ENCODE measurements around the gene GLIS1. TPM values are rescaled to one million over a fixed set of nuclear protein-coding genes. Genes with fewer than 3 reads are reported as not detected.

GLIS1 gene
- total RNA-seq, 1 experiment from 2014 or later, result 0.39 TPM

- Histone ChIP-seq H2AFZ (ENCODE audit: low read depth, low read length, poor library complexity, severe bottlenecking) (no peak overlapping the region), H3K4me3 (replicated peaks in 1 of 2; ENCODE audit: low read depth in 1 of 2, low read length in 2 of 2) (no peak overlapping the region), H3K4me1 (ENCODE audit: control insufficient read depth in 1 of 2, insufficient read depth in 2 of 2, low read length in 2 of 2) (no peaks in the 10 kb centered on the region), H3K9me2 (ENCODE audit: insufficient read depth) (no peaks in the 10 kb centered on the region), H3K27ac (ENCODE audit: low read depth, low read length) (no peak overlapping the region), H3K9me3 (ENCODE audit: control insufficient read depth in 1 of 2, insufficient read depth in 1 of 2, low read depth in 1 of 2, low read length in 2 of 2) (no peaks in the 10 kb centered on the region), H3K27me3 (ENCODE audit: insufficient read depth, low read length) (peaks cover 4% of the 10 kb centered on the region; the same call in 1 of the 2 replicates), H3K79me2 (ENCODE audit: insufficient read depth, low read length) (no peaks in the 10 kb centered on the region), H3K9ac (ENCODE audit: low read length) (no peak overlapping the region), H3K36me3 (ENCODE audit: control insufficient read depth in 1 of 2, insufficient read depth in 2 of 2, low read length in 2 of 2) (no peaks in the 10 kb centered on the region), H3K4me2 (ENCODE audit: low read length) (no peak overlapping the region), H4K20me1 (ENCODE audit: insufficient read depth) (no peaks in the 10 kb centered on the region)
- POLR2A ChIA-PET, result no interaction called here
- ATAC-seq, result no peak
- DNase-seq (ENCODE audit: low read depth, low spot score), result no peak
- no TSS peak for BruUV-seq (replicated peaks)
- TF ChIP-seq SRF (IDR thresholded peaks at IDR 0.05; ENCODE audit: low read depth) (no peak), YY1 (IDR thresholded peaks at IDR 0.05; ENCODE audit: extremely low read depth, insufficient replicate concordance, low read depth, low read length) (no peak), ZNF274 (IDR thresholded peaks at IDR 0.05; ENCODE audit: low read depth, low read length) (no peak), JUND (IDR thresholded peaks at IDR 0.05) (no peak), REST (IDR thresholded peaks at IDR 0.05; ENCODE audit: low read depth) (no peak), POLR2A (IDR thresholded peaks at IDR 0.05; ENCODE audit: borderline replicate concordance, extremely low read depth, insufficient read depth, insufficient read length) (no peak), CEBPB (IDR thresholded peaks at IDR 0.05; ENCODE audit: low read depth) (no peak), EZH2 (IDR thresholded peaks at IDR 0.05) (no peak), ZFX (IDR thresholded peaks at IDR 0.05) (no peak), CTCF (IDR thresholded peaks at IDR 0.05 in 2 of 3, conservative IDR thresholded peaks at IDR 0.05 in 1 of 3; ENCODE audit: borderline replicate concordance in 1 of 3, insufficient read depth in 1 of 3, low read depth in 2 of 3, low read length in 2 of 3) (no peak), MAX (IDR thresholded peaks at IDR 0.05) (no peak)
- TF ChIP-seq, protein P1, sequence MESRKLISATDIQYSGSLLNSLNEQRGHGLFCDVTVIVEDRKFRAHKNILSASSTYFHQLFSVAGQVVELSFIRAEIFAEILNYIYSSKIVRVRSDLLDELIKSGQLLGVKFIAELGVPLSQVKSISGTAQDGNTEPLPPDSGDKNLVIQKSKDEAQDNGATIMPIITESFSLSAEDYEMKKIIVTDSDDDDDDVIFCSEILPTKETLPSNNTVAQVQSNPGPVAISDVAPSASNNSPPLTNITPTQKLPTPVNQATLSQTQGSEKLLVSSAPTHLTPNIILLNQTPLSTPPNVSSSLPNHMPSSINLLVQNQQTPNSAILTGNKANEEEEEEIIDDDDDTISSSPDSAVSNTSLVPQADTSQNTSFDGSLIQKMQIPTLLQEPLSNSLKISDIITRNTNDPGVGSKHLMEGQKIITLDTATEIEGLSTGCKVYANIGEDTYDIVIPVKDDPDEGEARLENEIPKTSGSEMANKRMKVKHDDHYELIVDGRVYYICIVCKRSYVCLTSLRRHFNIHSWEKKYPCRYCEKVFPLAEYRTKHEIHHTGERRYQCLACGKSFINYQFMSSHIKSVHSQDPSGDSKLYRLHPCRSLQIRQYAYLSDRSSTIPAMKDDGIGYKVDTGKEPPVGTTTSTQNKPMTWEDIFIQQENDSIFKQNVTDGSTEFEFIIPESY (IDR thresholded peaks at IDR 0.05; ENCODE audit: extremely low read depth, insufficient replicate concordance, low read length), result no peak
- TF ChIP-seq, protein P2, sequence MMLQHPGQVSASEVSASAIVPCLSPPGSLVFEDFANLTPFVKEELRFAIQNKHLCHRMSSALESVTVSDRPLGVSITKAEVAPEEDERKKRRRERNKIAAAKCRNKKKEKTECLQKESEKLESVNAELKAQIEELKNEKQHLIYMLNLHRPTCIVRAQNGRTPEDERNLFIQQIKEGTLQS (IDR thresholded peaks at IDR 0.05), result no peak
- CTCF ChIA-PET, result no interaction called here
- RAD21 ChIA-PET (ENCODE audit: low non-redundant PET in 1 of 2, low total read pairs in 2 of 2, uncharacterized antibody in 2 of 2, unreplicated experiment in 2 of 2), result no interaction called here
- intact Hi-C loops (cut with micrococcal nuclease), result no loop called here
Observed at GRCh38 chr1:53712276-53712675, 26.7 kb downstream of the GLIS1 start.
